ENCODE data around the gene BID.
A peak's percentile ranks its signal among the peaks of the same experiment; 100 is the strongest.
"Not testable (repeated sequence)": the region's sequence is repeated elsewhere in the genome, so short reads cannot be mapped to it uniquely, and the experiment has no call there.

BID gene

GRCh38 chr22:17767233-17768065 lies 6.8 kb downstream of the BID start:
- Histone ChIP-seq H3K27me3 (ENCODE audit: insufficient read depth, low read depth, severe bottlenecking) (no peaks in the 10 kb centered on the region), H3K36me3 (peaks cover 12% of the 10 kb centered on the region), H3K9me3 (ENCODE audit: severe bottlenecking) (no peaks in the 10 kb centered on the region), H3K27ac (no peak overlapping the region), H3K4me3 (ENCODE audit: low read depth, low read length) (no peak overlapping the region)
- DNase-seq = no peak
- TF ChIP-seq CTCF (IDR thresholded peaks at IDR 0.05; ENCODE audit: low read depth, low read length) = no peak

GRCh38 chr22:17764852-17765251 lies 9.4 kb downstream of the BID start:
- H3K4me3 ChIP-seq (ENCODE audit: low read depth, low read length); H3K27me3 ChIP-seq (ENCODE audit: insufficient read depth, low read depth, severe bottlenecking); H3K36me3 ChIP-seq; DNase-seq; H3K9me3 ChIP-seq (ENCODE audit: severe bottlenecking); H3K27ac ChIP-seq: not testable (repeated sequence)

GRCh38 chr22:17764036-17764435 lies 10.2 kb downstream of the BID start:
- no peak overlapping the region for H3K4me3 ChIP-seq (ENCODE audit: low read depth, low read length)
- TF ChIP-seq CTCF (IDR thresholded peaks at IDR 0.05; ENCODE audit: low read depth, low read length) = no peak

GRCh38 chr22:17763442-17763841 lies 10.8 kb downstream of the BID start:
- not testable (repeated sequence) for H3K4me3 ChIP-seq (ENCODE audit: low read depth, low read length); H3K36me3 ChIP-seq; H3K27me3 ChIP-seq (ENCODE audit: insufficient read depth, low read depth, severe bottlenecking); H3K9me3 ChIP-seq (ENCODE audit: severe bottlenecking); DNase-seq; H3K27ac ChIP-seq

More at GRCh38 chr22:17764036-17764435, 10.2 kb downstream of the BID start:
- no peak for DNase-seq
- H3K36me3 ChIP-seq = peaks cover under 1% of the 10 kb centered on the region; the same call in 1 of the 2 replicates
- H3K9me3 ChIP-seq (ENCODE audit: severe bottlenecking) = no peaks in the 10 kb centered on the region
- no peaks in the 10 kb centered on the region for H3K27me3 ChIP-seq (ENCODE audit: insufficient read depth, low read depth, severe bottlenecking)
- H3K27ac ChIP-seq = no peak overlapping the region

- Histone ChIP-seq H3K27ac (no peak overlapping the region), H3K4me3 (ENCODE audit: low read depth, low read length) (no peak overlapping the region), H3K27me3 (ENCODE audit: insufficient read depth, low read depth, severe bottlenecking) (no peaks in the 10 kb centered on the region), H3K36me3 (no peaks in the 10 kb centered on the region; the same call in 1 of the 2 replicates), H3K9me3 (ENCODE audit: severe bottlenecking) (no peaks in the 10 kb centered on the region)
- no peak for DNase-seq
- no peak for TF ChIP-seq CTCF (IDR thresholded peaks at IDR 0.05; ENCODE audit: low read depth, low read length)
These were observed 13.2 kb downstream of the BID start for GRCh38 chr22:17761138-17761488.

- Histone ChIP-seq H3K27ac (no peak overlapping the region), H3K4me3 (ENCODE audit: low read depth, low read length) (no peak overlapping the region), H3K27me3 (ENCODE audit: insufficient read depth, low read depth, severe bottlenecking) (no peaks in the 10 kb centered on the region), H3K9me3 (ENCODE audit: severe bottlenecking) (no peaks in the 10 kb centered on the region), H3K36me3 (no peaks in the 10 kb centered on the region; the same call in 1 of the 2 replicates)
- TF ChIP-seq CTCF (IDR thresholded peaks at IDR 0.05; ENCODE audit: low read depth, low read length) = peak; percentile 53
- no peak for DNase-seq
These were observed 19.9 kb downstream of the BID start for GRCh38 chr22:17754233-17754925.
